Activated CD4-positive, alpha-beta T cell treated with anti-CD3 and anti-CD28 coated beads for 36 hours (primary cell): ENCODE results near the gene SLC28A1. TPM values are rescaled to one million over a fixed set of nuclear protein-coding genes. Genes with fewer than 3 reads are reported as not detected.
A peak's percentile ranks its signal among the peaks of the same experiment; 100 is the strongest.

Experiments used
- ATAC-seq: fragments of 200-7000 bp; cut with Tn5 transposase; one replicate; pipeline ENCODE4 v1.10.0; 2021; ENCODE audit warnings: mild to moderate bottlenecking, moderate library complexity
- CTCF ChIA-PET: fragments of 350-600 bp; sonication (Branson Sonifier 250); formaldehyde crosslinking; loops from one replicate; lab custom pipeline; 2021; ENCODE audit warnings: antibody characterized with exemption; lab: Charles Lee
- POLR2A ChIA-PET: fragments of 350-600 bp; sonication (Branson Sonifier 250); formaldehyde crosslinking; loops from one replicate; lab custom pipeline; 2021; ENCODE audit warnings: antibody characterized with exemption, inconsistent platforms; lab: Charles Lee
- DNase-seq: peaks from one replicate; pipeline ENCODE4 v3.0.0-alpha.2; 2020
- H3K27ac Mint-ChIP-seq: one replicate; pipeline ENCODE4 v1.8.0; 2021; ENCODE audit warnings: mixed read lengths
- H3K27me3 Mint-ChIP-seq: one replicate; pipeline ENCODE4 v1.8.0; 2021; ENCODE audit warnings: mixed read lengths
- H3K36me3 Mint-ChIP-seq: one replicate; pipeline ENCODE4 v1.8.0; 2021; ENCODE audit warnings: low read depth, mixed read lengths
- H3K4me1 Mint-ChIP-seq: one replicate; pipeline ENCODE4 v1.8.0; 2021; ENCODE audit warnings: mixed read lengths
- H3K4me3 Mint-ChIP-seq: one replicate; pipeline ENCODE4 v1.8.0; 2021; ENCODE audit warnings: mild to moderate bottlenecking, moderate library complexity, mixed read lengths
- H3K9me3 Mint-ChIP-seq: one replicate; pipeline ENCODE4 v1.8.0; 2021; ENCODE audit warnings: low read depth, mixed read lengths
- intact Hi-C, 2 experiments: fragments of 100-400 bp; cut with DNase I in 1 of 2; cut with micrococcal nuclease in 1 of 2; formaldehyde crosslinking; loops; one replicate each; pipeline versions ENCODE4 v1.14.2 to v1.15.1; 2022 to 2024; cut with DNase I, micrococcal nuclease
- total RNA-seq, 2 experiments: library from RNA; stranded (reverse); gene quantifications; one replicate each; pipeline ENCODE4 v1.2.3, GENCODE V29; 2021

Gene SLC28A1
- total RNA-seq, 2 experiments from 2014 or later: not detected

DNA sequence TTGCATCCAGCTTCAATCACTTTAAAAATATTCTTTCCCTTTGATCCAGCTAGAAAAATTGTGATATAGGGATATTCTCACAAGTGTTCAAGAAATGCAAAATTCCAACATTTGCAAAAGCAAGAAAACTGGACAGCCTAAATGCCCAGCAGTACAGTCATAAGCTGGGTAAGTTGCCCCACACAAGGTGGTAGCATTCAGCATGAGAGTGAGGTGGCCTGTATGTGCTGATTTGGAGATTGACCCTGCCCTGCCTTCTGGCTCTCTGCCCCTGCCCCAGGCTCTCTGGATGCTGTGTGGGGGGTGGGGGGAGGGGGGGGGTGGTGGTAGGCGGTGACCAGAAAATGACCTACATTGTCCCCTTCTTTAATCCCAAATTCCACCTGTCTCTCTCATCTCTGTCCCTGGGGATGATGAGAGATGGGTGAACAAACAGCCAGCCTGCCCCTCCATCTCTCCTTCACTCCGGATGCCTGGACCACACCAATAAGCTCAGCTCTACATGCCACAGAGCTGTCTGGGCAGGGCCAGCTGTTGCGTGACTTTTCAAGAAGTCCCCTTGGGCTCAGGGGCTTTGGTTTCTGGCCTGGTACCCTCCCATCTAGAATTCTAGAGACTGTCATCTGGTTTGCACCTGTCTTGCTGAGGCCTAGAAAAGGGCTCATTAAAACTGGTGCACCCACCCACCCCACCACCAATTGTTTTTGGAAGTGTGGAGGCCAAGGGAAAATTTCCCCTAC is 42.2 kb downstream of the SLC28A1 start:
- intact Hi-C loops: no loop called here
- H3K27ac Mint-ChIP-seq: no peak overlapping the region
- no peaks in the 10 kb centered on the region for H3K36me3 Mint-ChIP-seq
- POLR2A ChIA-PET: no interaction called here
- CTCF ChIA-PET: interaction anchor here (0.6 to 1.3 kb wide), 6 partner anchors 47 to 339 kb away, joined by 3 to 5 read pairs (median 4); no protein-coding TSS in a partner anchor
- H3K27me3 Mint-ChIP-seq: no peaks in the 10 kb centered on the region
- no peak overlapping the region for H3K4me3 Mint-ChIP-seq
- H3K9me3 Mint-ChIP-seq: no peaks in the 10 kb centered on the region
- DNase-seq: no peak
- ATAC-seq: no peak
- peaks cover 5% of the 10 kb centered on the region for H3K4me1 Mint-ChIP-seq

DNA sequence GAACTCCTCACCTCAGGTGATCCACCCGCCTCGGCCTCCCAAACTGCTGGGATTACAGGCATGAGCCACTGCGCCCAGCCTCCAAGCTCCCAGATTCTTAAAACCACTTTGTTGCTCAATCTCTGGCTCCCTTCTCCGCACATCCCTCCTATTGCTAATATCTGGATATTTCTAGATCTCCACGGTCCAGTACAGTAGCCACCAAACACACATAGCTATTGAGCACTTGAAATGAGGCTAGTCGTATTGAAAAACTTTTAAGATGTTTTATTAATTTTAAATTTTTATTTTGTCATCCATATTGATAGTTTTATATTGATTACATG is 44.3 kb downstream of the SLC28A1 start:
- POLR2A ChIA-PET: interaction anchor here (0.6 kb wide), 1 partner anchor 929 kb away, joined by 3 read pairs; no protein-coding TSS in a partner anchor
- peaks cover 5% of the 10 kb centered on the region for H3K4me1 Mint-ChIP-seq
- no peak for ATAC-seq

DNA sequence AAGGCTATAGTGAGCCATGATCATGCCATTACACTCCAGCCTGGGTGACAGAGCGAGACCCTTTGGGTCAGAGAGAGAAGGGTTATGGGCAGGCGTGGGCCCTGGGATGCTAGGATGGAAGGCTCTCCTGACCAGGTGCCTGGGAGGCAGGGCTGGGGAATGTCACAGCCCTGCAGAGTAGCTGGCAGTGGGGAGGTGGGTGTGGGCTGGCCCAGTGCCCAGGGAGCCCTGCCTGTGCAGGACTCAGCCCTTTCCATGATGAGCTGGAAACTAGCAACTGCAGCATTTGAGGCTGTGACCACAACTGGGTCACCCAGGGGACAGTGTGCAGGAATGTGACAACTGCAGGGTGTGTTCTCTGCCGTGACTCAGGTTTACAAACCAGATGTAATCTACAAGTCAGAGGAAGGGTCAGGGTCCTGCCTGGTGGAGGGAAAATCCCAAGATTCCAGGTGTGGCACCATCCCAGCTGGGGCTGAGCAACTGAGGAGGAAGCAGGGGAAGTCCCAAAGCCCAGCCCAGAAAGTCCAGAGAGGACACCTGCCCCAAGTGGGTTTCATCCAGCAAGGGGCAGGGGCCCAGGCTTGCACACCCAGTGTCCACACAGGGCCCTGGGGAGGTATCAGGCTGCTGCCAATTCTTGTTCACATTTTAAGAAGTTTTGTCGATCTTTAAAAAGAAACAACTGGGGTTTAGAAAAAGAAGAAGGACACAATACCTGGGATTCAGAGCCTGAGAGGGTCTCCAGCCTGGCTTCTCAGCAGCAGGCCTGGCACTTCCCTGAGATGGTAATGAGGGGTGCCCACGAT is 45.5 kb downstream of the SLC28A1 start:
- intact Hi-C loops: loop anchor here in 1 of 2 experiments (2.0 kb wide), 2 partner anchors 51 to 275 kb away; partner anchors contain the start of gene WDR73
- ATAC-seq: peak; percentile 40
- H3K4me3 Mint-ChIP-seq: no peak overlapping the region
- POLR2A ChIA-PET: no interaction called here
- peaks cover 5% of the 10 kb centered on the region for H3K4me1 Mint-ChIP-seq
- H3K36me3 Mint-ChIP-seq: no peaks in the 10 kb centered on the region
- no peaks in the 10 kb centered on the region for H3K9me3 Mint-ChIP-seq
- CTCF ChIA-PET: interaction anchor here (0.6 to 2.3 kb wide), 8 partner anchors 19 to 343 kb away, joined by 3 to 18 read pairs (median 3); no protein-coding TSS in a partner anchor
- no peak overlapping the region for H3K27ac Mint-ChIP-seq
- peak; percentile 44 for DNase-seq
- no peaks in the 10 kb centered on the region for H3K27me3 Mint-ChIP-seq

More for the DNA sequence above, 44.3 kb downstream of the SLC28A1 start:
- Mint-ChIP-seq H3K36me3 (no peaks in the 10 kb centered on the region), H3K9me3 (no peaks in the 10 kb centered on the region), H3K27me3 (no peaks in the 10 kb centered on the region), H3K4me3 (no peak overlapping the region), H3K27ac (no peak overlapping the region)
- intact Hi-C loops: loop anchor here (1.0 to 2.0 kb wide), 7 partner anchors 50 to 341 kb away; partner anchors contain the start of gene WDR73 (in 2 of the 2)
- no peak for DNase-seq
- CTCF ChIA-PET: interaction anchor here (0.6 to 2.3 kb wide), 26 partner anchors 9 to 358 kb away, joined by 3 to 18 read pairs (median 4); no protein-coding TSS in a partner anchor

DNA sequence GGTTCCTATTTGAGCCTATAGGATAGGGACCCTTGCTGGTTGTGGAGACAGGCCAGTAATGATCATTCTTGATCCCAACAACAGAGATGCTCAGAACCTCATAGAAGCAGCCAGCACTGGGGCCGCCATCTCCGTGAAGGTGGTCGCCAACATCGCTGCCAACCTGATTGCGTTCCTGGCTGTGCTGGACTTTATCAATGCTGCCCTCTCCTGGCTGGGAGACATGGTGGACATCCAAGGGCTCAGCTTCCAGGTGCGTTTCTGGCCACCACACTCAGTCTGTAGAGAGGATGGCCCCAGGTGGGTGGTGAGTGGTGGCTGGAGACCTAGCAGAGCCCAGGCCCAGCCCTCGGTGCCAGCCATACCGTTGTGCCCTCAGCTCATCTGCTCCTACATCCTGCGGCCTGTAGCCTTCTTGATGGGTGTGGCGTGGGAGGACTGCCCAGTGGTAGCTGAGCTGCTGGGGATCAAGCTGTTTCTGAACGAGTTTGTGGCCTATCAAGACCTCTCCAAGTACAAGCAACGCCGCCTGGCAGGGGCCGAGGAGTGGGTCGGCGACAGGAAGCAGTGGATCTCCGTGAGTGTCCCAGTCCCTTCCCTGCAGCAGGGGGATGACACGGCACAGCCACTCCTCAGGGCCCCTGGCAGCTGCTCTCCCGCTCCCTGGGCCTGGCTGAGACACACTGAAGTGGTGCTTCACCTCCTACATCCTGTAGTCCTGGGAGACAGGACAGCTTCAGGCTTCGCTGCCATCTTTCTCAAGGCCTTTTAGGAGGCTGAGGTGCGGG is 50.7 kb downstream of the SLC28A1 start:
- Mint-ChIP-seq H3K36me3 (no peaks in the 10 kb centered on the region), H3K4me1 (no peaks in the 10 kb centered on the region), H3K27me3 (no peaks in the 10 kb centered on the region), H3K27ac (no peak overlapping the region), H3K4me3 (no peak overlapping the region), H3K9me3 (no peaks in the 10 kb centered on the region)
- ATAC-seq: no peak
- POLR2A ChIA-PET: no interaction called here
- DNase-seq: no peak
- intact Hi-C loops: no loop called here
- CTCF ChIA-PET: no interaction called here

DNA sequence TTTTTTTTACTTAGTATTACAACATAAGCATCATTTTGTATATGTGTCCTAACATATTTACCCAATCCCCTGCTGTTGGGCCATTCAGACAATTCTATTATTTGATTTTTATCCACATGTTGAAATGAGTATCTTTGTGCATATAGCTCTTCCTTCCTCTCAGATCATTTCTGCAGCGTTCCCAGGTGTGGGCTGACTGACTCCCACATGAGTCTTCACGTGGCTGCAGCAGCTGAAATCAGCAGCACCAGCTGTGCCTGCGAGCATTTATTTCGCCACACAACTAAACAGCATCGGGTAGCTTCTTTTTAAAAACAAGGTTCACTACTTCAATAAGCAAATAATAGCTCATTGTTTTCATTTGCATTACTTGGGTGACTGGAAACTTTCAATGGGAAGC is 52.7 kb downstream of the SLC28A1 start:
- no peak for ATAC-seq
- no peak overlapping the region for H3K27ac Mint-ChIP-seq
- ChIA-PET POLR2A (no interaction called here), CTCF (interaction anchor here (2.1 kb wide), 1 partner anchor 9 kb away, joined by 10 read pairs; no protein-coding TSS in a partner anchor)
- no peaks in the 10 kb centered on the region for H3K9me3 Mint-ChIP-seq
- DNase-seq: no peak
- no peak overlapping the region for H3K4me3 Mint-ChIP-seq
- intact Hi-C loops: no loop called here
- H3K27me3 Mint-ChIP-seq: no peaks in the 10 kb centered on the region
- no peaks in the 10 kb centered on the region for H3K4me1 Mint-ChIP-seq
- no peaks in the 10 kb centered on the region for H3K36me3 Mint-ChIP-seq

DNA sequence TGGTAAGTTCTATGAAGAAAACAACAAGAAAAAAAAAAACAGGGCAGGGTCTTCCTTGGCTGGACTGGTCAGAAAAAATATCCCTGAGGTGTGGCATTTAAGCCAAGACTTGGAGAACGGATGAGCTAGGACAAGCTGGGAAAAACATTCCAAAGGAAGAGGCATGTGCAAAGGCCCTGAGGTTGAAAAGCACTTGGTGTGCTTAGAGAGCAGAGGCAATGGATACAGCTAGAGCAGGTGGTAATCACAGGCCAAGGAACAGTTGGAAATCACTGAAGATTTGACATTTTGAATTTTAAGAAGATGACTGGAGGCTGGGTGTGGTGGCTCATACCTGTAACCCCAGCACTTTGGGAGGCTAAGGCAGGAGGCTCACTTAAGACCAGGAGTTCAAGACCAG is 54.3 kb downstream of the SLC28A1 start:
- DNase-seq (no peak), ATAC-seq (no peak)
- H3K4me1 Mint-ChIP-seq: no peaks in the 10 kb centered on the region
- no peaks in the 10 kb centered on the region for H3K9me3 Mint-ChIP-seq
- no peaks in the 10 kb centered on the region for H3K27me3 Mint-ChIP-seq
- H3K36me3 Mint-ChIP-seq: no peaks in the 10 kb centered on the region
- H3K4me3 Mint-ChIP-seq: no peak overlapping the region
- intact Hi-C loops: no loop called here
- no peak overlapping the region for H3K27ac Mint-ChIP-seq
- POLR2A ChIA-PET: no interaction called here
- CTCF ChIA-PET: interaction anchor here (0.9 kb wide), 1 partner anchor 28 kb away, joined by 3 read pairs; no protein-coding TSS in a partner anchor

DNA sequence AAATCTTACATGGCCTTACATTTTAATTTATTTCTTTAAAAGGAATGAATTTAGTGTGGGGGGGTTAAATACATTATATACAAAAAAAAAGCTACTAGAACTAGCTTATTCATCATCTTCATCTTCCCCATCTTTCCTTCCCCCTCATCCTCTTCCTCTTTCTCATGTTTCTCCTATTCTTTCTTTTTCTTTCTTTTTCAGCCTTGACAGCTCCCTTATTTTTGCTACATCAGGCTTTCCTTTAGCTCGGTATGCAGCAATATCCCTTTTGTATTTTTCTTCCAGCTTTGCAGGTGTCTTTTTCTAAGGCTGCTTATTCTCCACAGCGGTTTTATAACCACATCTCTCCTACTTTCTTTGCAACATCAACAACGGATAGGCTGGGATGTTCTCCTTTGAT is 55.9 kb downstream of the SLC28A1 start:
- no peaks in the 10 kb centered on the region for H3K27me3 Mint-ChIP-seq
- CTCF ChIA-PET: interaction anchor here (0.6 to 1.5 kb wide), 2 partner anchors 12 to 377 kb away, joined by 3 to 5 read pairs; no protein-coding TSS in a partner anchor
- ATAC-seq (no peak), DNase-seq (no peak)
- H3K4me1 Mint-ChIP-seq: no peaks in the 10 kb centered on the region
- H3K9me3 Mint-ChIP-seq: no peaks in the 10 kb centered on the region
- intact Hi-C loops: no loop called here
- POLR2A ChIA-PET: interaction anchor here (0.6 kb wide), 1 partner anchor 63 kb away, joined by 11 read pairs; no protein-coding TSS in a partner anchor
- H3K4me3 Mint-ChIP-seq: no peak overlapping the region
- no peaks in the 10 kb centered on the region for H3K36me3 Mint-ChIP-seq
- no peak overlapping the region for H3K27ac Mint-ChIP-seq

DNA sequence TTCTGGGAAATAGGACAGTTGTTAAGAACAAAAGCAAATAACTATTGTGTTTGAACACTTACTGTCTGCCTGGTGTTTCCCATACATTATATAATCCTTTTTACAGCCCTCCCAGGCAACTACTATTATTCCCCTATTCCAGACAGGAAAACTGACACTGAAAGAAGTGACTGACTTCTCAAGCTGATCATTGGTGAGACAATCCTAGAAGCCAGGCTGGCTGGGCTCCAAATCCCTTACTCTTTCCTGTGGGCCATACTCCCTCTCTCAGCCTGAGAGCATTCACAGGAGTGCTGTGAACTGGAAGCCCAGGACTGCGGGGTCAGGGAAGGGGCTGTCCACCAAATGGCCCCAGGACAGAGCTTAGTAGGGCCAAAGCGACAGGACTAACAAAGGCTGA is 58.0 kb downstream of the SLC28A1 start:
- H3K36me3 Mint-ChIP-seq: no peaks in the 10 kb centered on the region
- no peaks in the 10 kb centered on the region for H3K9me3 Mint-ChIP-seq
- H3K27me3 Mint-ChIP-seq: no peaks in the 10 kb centered on the region
- no peaks in the 10 kb centered on the region for H3K4me1 Mint-ChIP-seq
- POLR2A ChIA-PET: interaction anchor here (0.8 kb wide), 1 partner anchor 11 kb away, joined by 4 read pairs; no protein-coding TSS in a partner anchor
- H3K4me3 Mint-ChIP-seq: no peak overlapping the region
- ATAC-seq (no peak), DNase-seq (no peak)
- CTCF ChIA-PET: no interaction called here
- no peak overlapping the region for H3K27ac Mint-ChIP-seq
- intact Hi-C loops: no loop called here

DNA sequence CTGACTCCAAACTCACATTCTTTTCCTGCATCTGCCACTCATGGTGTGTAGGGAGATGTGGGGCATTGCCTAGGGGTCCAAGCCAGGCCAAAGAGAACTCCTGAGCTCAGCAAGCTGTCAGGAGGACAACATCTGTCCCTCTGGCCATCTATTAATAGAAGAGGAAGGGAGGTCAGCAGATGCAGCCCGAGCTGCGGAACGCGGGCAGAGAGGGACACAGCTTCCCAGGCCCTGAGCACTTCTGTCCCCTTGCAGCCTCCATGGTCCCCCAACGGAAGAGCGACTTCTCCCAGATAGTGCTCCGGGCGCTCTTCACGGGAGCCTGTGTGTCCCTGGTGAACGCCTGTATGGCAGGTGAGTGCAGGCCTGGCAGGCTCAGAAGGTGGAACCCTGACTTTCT is 59.8 kb downstream of the SLC28A1 start:
- Mint-ChIP-seq H3K27me3 (no peaks in the 10 kb centered on the region), H3K36me3 (no peaks in the 10 kb centered on the region), H3K4me1 (no peaks in the 10 kb centered on the region), H3K27ac (no peak overlapping the region), H3K9me3 (no peaks in the 10 kb centered on the region), H3K4me3 (no peak overlapping the region)
- intact Hi-C loops: no loop called here
- ChIA-PET CTCF (interaction anchor here (1.0 to 1.1 kb wide), 3 partner anchors 9 to 79 kb away, joined by 3 read pairs; no protein-coding TSS in a partner anchor), POLR2A (no interaction called here)
- ATAC-seq (no peak), DNase-seq (no peak)

DNA sequence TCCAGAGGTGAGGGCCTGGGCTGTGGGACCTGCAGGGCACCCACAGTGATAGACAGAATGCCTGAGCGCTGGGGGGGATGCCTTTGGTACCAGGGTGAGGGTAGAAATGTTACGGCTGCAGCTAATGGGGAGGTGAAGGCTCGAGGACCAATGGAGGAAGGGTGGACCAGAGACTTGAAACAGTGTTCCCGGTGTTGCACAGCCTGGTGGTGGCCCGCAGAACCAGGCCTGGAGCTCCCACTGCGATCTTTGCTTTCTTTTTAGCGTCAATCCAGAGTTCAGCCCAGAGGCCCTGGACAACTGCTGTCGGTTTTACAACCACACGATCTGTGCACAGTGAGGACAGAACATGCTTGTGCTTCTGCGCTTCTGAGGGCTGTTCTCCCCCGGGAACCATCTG is 60.4 kb downstream of the SLC28A1 start:
- no peak overlapping the region for H3K27ac Mint-ChIP-seq
- H3K9me3 Mint-ChIP-seq: no peaks in the 10 kb centered on the region
- H3K4me1 Mint-ChIP-seq: no peaks in the 10 kb centered on the region
- ATAC-seq (no peak), DNase-seq (no peak)
- ChIA-PET CTCF (interaction anchor here (1.1 kb wide), 1 partner anchor 8 kb away, joined by 3 read pairs; no protein-coding TSS in a partner anchor), POLR2A (no interaction called here)
- H3K36me3 Mint-ChIP-seq: no peaks in the 10 kb centered on the region
- no peak overlapping the region for H3K4me3 Mint-ChIP-seq
- intact Hi-C loops: no loop called here
- no peaks in the 10 kb centered on the region for H3K27me3 Mint-ChIP-seq
